ENCODE results near the gene UBE2I.

GRCh38 chr16:1364510-1364909 is 55.1 kb downstream of the UBE2I start:
- no peak for TF ChIP-seq CTCF (conservative IDR thresholded peaks at IDR 0.05; ENCODE audit: low read depth, low read length)
- no peak for TF ChIP-seq EZH2 (IDR thresholded peaks at IDR 0.05; ENCODE audit: borderline replicate concordance, low read depth, low read length, poor library complexity, severe bottlenecking)

Measured in A673 (cell line).